Lower lobe of right lung (tissue), 2 donors: ENCODE data around the gene EIPR1. TPM values are rescaled to one million over a fixed set of nuclear protein-coding genes. Genes with fewer than 3 reads are reported as not detected.

Experiments
- ATAC-seq, 2 donors: fragments of 200-7000 bp; cut with Tn5 transposase; one replicate each; pipeline ENCODE4 v1.9.1; 2020 to 2022; ENCODE audit warnings: mild to moderate bottlenecking in 2 of 2, moderate library complexity in 2 of 2
- DNase-seq: peaks from one replicate; pipeline ENCODE4 v3.0.0-alpha.2; 2020
- H3K27ac ChIP-seq: fragments of 200-600 bp; one replicate; pipeline ENCODE4 v1.8.0; 2022
- H3K27me3 ChIP-seq: fragments of 200-600 bp; one replicate; pipeline ENCODE4 v1.8.0; 2022; ENCODE audit warnings: low read depth
- H3K36me3 ChIP-seq: fragments of 200-600 bp; one replicate; pipeline ENCODE4 v1.8.0; 2022; ENCODE audit warnings: mild to moderate bottlenecking
- H3K4me1 ChIP-seq: fragments of 200-600 bp; one replicate; pipeline ENCODE4 v1.8.0; 2022
- H3K4me3 ChIP-seq: fragments of 200-600 bp; one replicate; pipeline ENCODE4 v1.8.0; 2022; ENCODE audit warnings: mild to moderate bottlenecking
- H3K9me3 ChIP-seq: fragments of 200-600 bp; one replicate; pipeline ENCODE4 v1.8.0; 2022
- CTCF ChIP-seq: fragments of 200-600 bp; IDR thresholded peaks from one replicate; pipeline ENCODE4 v1.8.0; 2022; ENCODE audit warnings: antibody characterized with exemption, mild to moderate bottlenecking
- intact Hi-C: fragments of 100-400 bp; cut with DNase I; formaldehyde crosslinking; loops from one replicate; pipeline ENCODE4 v1.11.0; 2022
- total RNA-seq: library from RNA; stranded (reverse); fragmentation: NEBNext Ultra II Directional; extraction: Animal tissue kit (Norgen Biotek cat#: 25700); gene quantifications from one replicate; pipeline ENCODE4 v1.2.1, GENCODE V29; 2021
- donor health status: DM: no; HTN: yes; CAD: no; lungs with severe emphysema.

Gene EIPR1
- total RNA-seq, 1 donor from 2014 or later = 14.9 TPM

- H3K27me3 ChIP-seq = no peaks in the 10 kb centered on the region
- DNase-seq (no peak), ATAC-seq (no peak)
- no peak overlapping the region for H3K27ac ChIP-seq
- H3K4me3 ChIP-seq = no peak overlapping the region
- no peaks in the 10 kb centered on the region for H3K36me3 ChIP-seq
- TF ChIP-seq CTCF = no peak
- no peaks in the 10 kb centered on the region for H3K4me1 ChIP-seq
- intact Hi-C loops = no loop called here
- no peaks in the 10 kb centered on the region for H3K9me3 ChIP-seq
Observed at GRCh38 chr2:3266925-3267867, 110.4 kb downstream of the EIPR1 start.

GRCh38 chr2:3265981-3266924, 111.4 kb downstream of the EIPR1 start:
- ATAC-seq = no peak
- intact Hi-C loops = no loop called here
- Histone ChIP-seq H3K9me3 (no peaks in the 10 kb centered on the region), H3K4me1 (no peaks in the 10 kb centered on the region), H3K4me3 (no peak overlapping the region), H3K27me3 (no peaks in the 10 kb centered on the region), H3K36me3 (no peaks in the 10 kb centered on the region), H3K27ac (no peak overlapping the region)
- no peak for DNase-seq
- TF ChIP-seq CTCF = no peak

- no peaks in the 10 kb centered on the region for H3K9me3 ChIP-seq
- DNase-seq = no peak
- no peaks in the 10 kb centered on the region for H3K27me3 ChIP-seq
- no peak overlapping the region for H3K4me3 ChIP-seq
- ATAC-seq = no peak
- H3K4me1 ChIP-seq = no peaks in the 10 kb centered on the region
- intact Hi-C loops = no loop called here
- no peak overlapping the region for H3K27ac ChIP-seq
- H3K36me3 ChIP-seq = no peaks in the 10 kb centered on the region
- no peak for TF ChIP-seq CTCF
Observed at GRCh38 chr2:3265471-3265870, 112.1 kb downstream of the EIPR1 start.

GRCh38 chr2:3264010-3264744, 113.4 kb downstream of the EIPR1 start:
- H3K9me3 ChIP-seq = no peaks in the 10 kb centered on the region
- no peak overlapping the region for H3K4me3 ChIP-seq
- H3K27ac ChIP-seq = no peak overlapping the region
- DNase-seq (no peak), ATAC-seq (peak; percentile 37 to 76)
- no peaks in the 10 kb centered on the region for H3K27me3 ChIP-seq
- intact Hi-C loops = no loop called here
- no peak for TF ChIP-seq CTCF
- H3K36me3 ChIP-seq = no peaks in the 10 kb centered on the region
- H3K4me1 ChIP-seq = no peaks in the 10 kb centered on the region

GRCh38 chr2:3263487-3263886, 114.1 kb downstream of the EIPR1 start:
- no peaks in the 10 kb centered on the region for H3K4me1 ChIP-seq
- no peaks in the 10 kb centered on the region for H3K36me3 ChIP-seq
- ATAC-seq (no peak), DNase-seq (no peak)
- intact Hi-C loops = no loop called here
- H3K4me3 ChIP-seq = no peak overlapping the region
- H3K27me3 ChIP-seq = no peaks in the 10 kb centered on the region
- no peak for TF ChIP-seq CTCF
- no peaks in the 10 kb centered on the region for H3K9me3 ChIP-seq
- no peak overlapping the region for H3K27ac ChIP-seq
